Activated CD8-positive, alpha-beta memory T cell treated with anti-CD3 and anti-CD28 coated beads for 4 hours (primary cell): ENCODE data around the gene MIDN.

Source experiments
- DNase-seq, 2 donors: peaks; one replicate each; pipeline ENCODE4 v3.0.0-alpha.2; 2020; ENCODE audit warnings: low read depth in 2 of 2

The MIDN gene

DNA sequence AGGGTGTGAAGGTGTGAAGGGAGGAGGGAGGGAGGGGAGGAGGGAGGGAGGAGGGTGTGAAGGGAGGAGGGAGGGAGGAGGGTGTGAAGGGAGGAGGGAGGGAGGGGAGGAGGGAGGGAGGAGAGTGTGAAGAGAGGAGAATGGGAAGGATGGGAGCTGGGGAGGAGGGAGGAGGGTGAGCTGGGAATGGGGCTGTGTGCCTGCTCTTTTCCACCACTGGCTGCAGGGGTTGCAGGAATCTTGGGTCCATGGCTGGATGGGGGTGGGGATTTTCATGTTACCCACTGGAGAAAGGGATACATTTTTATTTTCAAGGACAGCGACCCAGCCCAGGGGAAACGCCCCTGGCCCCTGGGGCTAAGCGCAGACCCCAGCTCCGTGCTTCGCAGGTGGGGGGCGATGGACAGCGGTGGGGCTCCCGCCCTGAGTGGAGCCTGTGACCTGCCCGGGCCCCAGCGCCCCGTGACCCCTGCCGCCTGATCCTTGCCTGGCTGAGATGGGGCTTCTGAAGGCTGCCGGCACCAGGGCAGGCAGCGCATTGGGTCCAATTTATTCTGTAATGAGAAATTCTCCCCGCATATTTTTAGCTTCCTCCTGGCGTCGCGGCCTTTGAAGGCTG lies 34.3 kb downstream of the MIDN start:
- no peak for DNase-seq

DNA sequence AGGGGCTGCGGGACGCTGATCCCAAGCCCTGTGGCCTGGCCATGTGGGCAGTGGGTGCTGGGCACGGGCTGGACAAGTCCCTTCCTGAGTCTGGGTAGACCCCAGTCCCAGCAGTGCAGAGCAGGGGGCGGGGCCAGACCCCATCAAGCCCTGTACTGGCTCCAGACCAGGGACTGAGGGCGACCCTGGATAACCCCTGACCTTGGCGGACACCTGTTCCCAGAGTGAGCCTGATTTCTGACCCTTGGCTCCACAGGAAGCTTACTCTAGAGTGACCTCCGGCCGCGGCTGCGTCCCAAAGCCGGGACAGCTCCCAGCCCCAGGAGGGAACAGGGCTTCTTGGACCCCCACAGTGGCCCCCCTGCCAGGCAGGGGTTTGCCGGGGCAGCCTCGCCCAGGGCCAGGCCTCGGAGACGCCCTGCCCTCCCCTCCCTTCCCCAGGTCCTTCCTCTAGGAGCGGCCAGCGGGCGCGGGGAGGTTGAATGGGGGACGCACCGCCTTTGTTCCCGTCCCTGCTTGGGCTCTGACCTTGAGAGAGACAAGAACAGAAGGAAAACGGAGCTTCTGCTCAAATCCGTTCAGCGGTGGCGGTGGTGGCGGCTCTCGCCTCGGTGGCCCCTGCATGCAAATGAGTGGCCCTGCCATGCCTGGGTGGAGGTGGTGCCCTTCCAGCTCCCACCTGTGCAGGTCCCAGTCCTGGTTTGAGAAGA lies 35.0 kb downstream of the MIDN start:
- DNase-seq, result no peak

DNA sequence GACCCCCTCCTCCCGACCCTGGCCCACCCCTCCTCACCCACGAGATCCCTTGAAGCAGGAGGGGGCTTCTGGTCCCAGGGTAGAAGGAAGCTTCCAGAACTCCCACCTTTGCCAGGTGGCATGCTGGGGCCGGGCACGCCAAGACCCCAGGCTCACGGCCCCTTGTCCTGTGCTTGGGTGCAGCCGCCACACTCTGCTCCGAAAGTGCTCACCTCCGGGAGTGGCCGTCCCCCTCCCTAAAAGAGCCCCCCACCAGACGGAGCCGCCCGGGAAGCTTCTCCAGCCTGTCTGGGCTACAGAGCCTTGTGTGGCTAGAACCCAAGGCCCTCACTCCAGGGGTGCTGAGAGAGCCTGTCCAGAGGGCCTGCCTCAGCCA lies 35.5 kb downstream of the MIDN start:
- no peak for DNase-seq

DNA sequence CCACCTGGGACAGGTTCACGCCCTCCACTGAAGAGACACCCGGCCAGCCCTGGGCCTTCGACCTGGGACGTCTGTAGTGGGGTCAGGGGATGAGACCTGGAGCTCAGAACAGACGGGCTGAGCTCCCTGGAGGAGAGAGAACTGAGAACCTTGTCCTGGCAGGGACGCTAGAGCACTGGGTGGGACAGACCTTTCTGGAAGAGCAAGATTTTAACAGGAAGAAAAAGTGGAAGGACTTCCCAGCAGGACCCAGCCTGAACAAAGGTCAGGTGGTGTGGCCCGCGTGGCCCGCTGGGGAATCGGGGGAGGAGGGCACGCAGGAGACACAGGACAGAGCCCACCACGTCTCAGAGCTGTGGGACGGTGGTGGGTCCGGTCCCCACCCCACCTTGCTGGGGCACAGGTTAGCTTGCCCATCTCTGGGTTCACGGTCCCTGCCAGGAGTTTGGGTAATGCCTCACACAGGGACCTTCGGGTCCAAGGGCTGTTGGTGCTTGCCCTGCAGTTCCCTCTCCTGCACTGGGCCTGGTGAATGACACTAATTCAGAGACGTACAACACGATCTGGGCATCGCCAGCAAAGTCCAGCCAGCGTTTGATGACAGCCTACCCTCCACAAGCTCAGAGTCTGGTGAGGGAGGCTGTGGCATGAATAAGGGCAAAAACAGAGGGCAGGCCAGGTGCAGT lies 36.1 kb downstream of the MIDN start:
- no peak for DNase-seq

DNA sequence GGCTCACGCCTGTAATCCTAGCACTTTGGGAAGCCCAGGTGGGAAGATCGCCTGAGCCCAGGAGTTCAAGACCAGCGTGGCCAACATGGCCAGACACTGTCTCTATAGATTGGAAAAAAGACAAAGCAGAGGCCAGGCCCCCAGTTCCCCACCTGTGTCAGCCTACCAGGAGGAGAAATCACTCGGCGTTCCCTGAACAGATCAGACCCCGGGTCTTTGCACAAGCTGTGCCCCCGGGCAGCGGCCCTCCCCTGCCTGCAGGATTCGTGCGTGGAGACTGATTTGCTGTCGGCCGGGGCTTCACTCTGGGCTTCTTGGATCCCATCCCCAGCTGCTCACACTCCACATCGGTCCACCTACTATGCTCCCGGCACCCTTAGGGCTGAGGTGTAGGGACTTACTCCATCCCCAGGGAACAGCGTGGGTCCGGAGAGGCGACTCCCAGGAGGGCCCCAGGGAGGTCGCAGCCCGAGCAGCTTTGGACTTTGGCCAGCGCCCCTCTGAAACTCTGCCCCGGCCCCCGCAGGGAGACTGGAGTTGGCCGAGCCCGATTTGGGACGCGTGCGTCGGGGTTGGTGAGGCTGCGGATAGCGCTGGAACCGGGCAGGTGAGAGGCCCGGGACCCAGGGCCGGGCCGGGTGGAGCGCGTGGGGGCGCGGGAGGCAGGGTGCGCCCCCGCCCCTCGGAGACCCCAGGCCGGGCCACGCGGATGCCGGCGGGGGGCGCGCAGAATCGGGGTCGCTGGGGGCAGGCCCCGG lies 36.8 kb downstream of the MIDN start:
- no peak for DNase-seq

DNA sequence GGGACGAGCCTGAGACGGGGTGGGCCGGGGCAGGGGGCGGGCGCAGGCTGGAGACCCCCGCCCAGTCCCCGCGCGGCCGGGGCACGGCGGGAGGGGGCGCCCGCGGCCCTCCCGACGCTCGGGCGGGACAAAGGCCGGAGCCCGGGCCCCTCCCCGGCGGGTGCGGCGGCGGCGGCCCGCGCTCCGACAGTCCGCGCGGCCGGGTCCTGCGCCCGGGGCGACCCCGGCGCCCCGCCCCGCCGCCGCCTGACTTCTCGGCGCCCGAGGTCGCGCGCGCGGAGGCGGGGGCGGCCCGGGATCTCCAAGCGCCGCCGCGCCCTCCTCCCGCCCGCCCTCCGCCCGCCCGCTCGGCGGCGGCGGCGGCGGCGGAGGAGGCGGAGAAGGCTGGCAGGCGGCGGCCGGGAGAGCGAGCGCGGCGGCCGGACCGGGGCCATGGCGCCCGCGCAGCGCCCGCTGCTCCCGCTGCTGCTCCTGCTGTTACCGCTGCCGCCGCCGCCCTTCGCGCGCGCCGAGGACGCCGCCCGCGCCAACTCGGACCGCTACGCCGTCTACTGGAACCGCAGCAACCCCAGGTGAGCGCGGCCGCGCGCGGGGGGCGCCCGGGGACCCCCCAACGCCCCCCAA lies 37.5 kb downstream of the MIDN start, which contains the start of gene EFNA2:
EFNA2 (plus strand) TSS at position 137 of the 624 bp plus-strand sequence; CDS start at position 433, 296 bp downstream.
- no peak for DNase-seq

DNA sequence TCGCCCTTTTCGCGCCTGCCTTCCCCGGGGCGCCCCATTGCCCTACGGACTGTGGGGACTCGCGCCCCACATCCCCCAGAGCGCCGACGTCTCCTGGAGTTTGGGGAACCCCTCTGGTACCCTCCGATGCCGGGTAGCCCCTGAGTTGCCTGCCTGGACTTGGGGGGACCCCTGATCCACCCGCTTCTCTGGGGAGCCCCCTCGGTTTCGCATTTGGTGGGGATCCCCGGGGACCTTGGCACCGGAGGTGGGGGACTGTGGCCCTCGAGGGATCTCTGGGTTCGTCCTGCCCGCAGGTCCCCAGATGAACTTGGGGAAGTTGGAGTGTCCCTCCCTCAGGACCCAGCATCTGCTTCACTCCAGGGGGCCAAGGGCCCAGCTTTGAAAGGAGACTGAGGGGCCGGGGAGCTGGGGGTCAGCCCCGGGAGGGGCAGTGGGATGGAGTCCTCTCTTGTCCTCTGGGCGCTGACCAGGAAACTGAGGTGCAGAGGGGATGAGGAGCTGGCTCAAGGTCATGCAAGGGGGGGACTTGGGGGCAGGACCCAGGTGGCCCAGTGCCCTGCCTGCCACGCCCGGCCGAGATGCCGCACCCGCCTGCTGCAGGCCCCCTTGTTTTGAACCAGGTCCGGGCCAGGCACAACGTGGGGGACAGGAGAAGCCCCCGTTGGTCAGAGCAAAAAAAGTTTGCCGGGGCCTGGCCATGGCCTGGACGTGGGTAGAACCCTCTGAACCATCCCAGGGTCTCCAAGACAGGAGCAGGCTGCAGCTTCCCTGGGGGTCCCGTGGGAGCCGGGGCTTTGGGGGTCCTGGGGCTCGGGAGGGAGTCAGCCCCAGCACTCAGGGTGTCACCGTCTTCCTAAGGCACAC lies 38.3 kb downstream of the MIDN start:
- DNase-seq, result no peak

DNA sequence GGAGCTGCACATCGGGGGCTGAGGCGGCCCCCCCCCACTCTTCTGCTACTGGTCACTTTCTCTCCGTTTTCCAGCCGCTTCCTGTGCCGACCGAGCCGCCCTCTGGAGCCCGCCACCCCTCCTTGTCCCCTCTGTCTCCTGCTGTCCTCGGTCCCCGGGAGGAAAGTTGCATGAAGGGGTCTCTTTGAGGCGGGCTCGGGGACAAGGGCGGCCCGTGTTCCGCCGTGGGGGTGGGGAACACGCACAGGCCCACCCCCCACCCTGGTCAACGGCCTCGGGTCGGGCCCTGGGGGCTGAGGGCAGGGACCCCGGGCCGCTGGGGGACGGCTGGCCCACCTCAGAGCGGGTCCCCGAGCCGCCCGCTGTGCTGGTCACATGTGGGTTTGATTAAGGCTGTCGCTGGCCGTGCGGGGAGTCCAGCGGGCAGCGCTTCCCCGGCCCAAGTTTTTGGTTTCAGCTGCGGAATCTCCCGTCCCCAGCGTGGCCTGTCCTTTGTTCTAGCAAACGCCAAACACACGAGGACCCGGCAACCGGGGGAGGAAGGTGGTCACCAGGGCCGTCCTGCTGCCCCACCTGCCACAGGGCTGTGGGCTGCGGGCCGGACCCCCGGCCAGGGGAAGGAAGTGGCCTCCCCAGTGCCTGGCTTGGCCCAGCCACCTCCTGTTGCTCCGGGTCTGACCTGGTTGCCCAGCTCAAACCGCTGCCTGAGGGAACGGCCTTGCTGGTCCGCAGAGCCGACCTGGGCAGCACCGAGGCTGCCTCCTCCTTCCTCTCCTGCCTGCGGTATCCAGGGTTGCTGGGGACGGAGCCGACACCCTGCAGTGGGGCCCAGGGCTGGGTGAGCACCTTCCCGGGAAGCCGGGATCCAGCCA lies 39.2 kb downstream of the MIDN start:
- DNase-seq, result no peak

DNA sequence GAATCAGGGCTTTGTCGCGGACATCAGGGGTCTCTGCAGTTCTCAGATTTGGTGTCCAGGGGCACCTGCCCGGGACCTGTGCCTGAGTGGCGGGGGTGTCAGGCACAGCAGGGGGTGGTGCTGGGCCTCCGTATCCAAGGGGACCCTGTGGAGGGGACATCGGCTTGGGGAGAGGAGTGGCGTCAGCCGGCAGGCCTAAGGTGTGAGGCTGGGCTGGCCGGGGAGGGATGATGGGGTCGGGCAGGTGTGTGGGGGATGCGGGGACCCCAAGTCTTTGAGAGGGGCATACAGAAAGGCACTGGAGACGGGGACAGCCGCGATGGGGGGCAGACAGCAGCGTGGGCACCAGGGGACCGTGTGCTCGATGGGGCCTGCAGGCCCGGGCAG lies 39.8 kb downstream of the MIDN start:
- no peak for DNase-seq

DNA sequence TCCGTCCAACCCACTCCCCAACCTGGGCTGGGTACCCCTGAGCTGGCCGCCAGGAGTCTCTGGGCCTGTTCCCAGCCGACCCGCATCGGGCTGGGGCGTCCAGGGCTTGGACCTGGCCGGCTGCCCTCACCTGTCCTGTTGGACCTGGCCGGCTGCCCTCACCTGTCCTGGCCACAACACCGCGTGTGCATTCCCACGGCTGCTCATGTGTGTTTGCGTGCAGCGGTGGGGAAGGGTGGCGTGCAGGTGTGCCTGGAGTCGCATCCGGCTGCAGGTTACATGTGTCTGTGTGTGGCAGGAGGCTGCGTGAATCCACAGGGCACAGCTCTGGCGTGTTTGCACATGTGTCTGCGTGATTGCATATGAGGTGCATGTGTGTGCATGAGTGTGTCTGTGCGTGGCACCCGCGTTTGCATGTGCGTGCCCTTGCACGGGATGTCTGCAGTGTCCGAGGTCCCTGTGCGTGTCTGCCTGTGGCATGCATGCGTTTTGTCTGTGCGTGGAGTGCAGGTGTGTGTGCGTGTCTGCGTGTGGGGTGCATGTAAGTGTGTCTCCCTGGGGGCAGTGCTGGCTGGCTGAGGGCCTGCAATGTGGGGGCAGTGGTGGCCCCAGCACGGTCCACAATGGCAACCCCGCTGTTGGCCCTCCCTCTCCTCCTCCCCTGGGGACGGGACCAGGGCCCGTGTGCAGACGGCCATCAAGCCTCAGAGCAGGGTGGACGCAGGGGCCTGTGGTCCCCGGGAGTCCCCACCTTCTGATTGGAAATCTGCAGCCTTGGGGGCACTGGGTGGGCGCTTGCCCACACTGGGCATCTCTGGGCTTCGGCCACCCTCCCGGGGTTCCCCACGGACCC lies 40.7 kb downstream of the MIDN start:
- DNase-seq, result no peak

DNA sequence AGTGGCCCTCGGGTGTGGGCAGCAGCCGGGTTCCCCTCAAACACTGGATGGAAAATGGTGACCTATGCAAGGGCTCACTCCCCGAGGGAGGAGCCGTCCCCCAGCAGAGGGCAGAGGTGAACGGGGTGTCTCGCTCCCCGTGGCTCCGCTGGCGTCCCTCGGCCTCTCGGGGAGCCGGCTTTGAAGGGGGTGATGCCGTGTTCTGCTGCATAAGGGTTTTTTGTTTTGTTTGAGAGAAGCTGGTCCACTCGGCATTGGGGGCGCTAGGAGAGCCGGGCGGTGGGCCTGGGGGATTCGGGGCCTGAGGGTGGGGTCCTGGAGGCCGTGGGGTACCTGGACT lies 41.3 kb downstream of the MIDN start:
- DNase-seq, result no peak

DNA sequence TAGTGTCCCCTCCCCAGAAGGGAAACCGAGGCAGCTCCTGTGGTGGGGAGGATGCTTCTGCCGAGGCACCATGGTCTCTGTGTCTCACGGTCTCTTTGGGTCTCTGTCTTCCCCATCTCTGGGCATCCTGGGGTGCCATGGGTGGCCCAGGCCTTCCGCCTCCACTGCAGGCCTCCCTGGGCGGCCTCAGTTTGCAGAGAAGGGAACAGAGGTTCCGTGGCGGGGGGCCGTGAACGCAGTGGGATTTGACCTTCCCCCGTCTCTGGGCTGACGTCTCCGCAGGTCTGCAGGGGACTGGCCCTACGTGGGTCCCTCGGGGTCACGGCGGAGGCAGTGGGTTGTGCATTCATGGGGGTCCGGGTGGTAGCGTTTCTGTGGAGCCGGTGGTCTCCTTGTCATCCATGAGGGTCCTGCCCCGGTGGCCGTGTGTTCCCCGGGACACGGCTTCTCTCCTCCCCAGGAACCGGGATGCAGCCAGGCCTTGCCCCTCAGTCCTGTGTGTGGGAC lies 41.9 kb downstream of the MIDN start:
- DNase-seq, result no peak

DNA sequence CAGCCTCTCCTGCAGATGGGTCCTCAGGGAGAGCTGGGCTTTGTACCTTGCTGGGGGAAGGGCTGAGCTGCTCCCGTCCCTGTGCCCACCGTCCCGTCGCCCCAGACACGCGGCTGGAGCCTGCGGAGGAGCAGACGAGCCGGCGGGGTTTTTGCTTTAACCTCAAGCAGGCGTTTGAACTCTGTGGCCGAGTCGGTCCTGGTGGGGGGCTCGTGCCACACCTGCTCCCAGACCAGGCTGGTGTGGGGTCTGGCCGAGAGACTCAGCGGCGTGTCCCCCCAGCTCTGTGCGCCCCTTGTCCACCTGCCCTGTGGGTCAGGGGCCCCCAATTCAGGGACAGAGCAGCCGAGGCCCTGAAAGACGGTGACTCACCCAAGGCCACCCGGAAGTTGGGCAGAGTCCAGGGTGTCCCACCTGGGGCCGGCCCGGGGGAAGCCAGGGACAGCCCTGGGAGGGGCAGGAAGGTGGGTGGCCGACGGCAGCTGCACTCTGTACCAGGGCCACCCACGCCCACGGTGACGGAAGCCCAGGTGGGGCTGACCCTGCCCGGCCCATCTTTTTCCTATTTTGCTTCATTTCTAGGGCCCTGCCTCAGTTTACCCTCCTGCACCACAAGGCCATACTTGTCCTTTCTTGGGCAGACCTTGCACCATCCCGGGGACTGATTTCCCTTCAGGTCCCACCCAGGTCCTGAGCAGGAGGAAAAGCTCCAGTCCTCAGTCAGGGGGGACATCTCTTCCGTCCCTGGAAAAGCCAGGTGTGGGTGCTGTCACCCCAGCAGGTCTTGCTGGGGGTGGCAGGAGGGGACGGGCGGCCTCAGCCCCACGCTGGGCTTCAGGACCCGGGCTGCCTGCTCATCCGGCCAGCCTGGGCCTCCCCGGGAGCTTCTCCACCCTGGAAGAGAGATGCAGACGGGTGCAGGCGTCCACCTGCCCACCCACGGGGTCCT lies 42.6 kb downstream of the MIDN start:
- DNase-seq, result no peak

DNA sequence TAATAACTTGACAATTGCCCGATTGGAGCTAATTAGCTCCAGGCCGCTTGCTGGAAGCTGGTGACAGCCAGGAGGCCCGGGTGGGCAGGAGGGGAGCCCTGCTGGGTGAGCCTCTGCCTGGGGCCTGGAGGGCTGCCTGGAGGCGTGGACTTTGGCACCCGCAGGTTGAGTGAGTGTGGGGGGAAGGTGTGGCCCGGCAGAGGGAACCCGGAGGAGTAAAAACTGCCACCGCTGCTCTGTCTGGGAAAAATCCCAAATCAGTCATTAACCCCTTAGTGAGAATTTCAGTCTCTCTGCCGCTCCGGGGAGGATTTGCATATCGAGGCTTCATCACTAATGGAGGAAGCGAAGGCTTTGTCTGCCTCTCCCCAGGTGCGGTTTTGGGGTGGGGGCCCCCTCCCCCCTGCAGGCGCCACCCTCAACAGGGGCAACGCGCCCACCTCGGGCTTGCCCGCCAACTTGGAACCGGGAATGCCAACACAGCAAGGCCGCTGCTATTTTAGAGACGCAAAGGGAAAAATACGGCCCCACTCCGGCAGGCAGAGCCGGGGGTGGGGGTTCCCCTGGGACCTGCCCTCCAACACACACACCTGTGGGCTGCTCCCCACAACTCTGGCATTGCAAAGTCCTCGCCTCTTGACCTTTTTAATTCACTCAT lies 43.5 kb downstream of the MIDN start:
- DNase-seq, result no peak

DNA sequence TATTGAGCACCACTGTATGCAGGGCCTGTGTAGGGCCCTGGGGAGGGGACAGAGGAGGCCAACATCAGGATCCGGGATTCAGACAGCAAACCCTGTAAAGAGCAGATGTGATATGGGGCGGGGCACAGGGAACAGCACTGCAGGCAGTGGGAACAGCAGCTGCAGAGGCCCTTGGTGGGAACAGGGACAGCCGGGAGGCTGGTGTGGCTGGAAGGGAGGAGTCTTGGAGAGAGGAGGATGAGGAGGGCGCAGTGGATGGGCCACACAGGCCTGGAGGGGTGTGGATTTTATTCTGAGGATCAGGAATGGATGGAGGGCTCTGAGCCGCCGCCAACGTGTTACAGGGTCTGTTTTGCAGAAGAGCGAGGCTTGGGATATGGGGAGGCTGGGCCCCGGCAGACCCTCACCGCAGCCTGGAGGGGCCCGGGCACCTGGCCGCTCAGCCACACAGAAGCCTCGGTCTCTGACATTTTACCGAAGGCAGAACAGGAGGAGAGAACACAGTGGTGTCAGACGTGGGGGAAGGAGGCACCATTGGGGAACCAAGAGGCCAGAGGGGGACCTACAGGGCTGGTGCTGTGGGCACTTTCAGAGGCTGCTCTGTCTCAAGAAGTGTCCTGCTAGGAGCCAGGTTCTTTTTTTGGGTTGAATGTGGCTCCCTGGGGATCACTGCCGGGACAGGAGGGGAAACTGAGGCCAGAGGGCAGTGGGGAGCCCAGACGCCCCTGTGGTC lies 44.2 kb downstream of the MIDN start:
- no peak for DNase-seq

DNA sequence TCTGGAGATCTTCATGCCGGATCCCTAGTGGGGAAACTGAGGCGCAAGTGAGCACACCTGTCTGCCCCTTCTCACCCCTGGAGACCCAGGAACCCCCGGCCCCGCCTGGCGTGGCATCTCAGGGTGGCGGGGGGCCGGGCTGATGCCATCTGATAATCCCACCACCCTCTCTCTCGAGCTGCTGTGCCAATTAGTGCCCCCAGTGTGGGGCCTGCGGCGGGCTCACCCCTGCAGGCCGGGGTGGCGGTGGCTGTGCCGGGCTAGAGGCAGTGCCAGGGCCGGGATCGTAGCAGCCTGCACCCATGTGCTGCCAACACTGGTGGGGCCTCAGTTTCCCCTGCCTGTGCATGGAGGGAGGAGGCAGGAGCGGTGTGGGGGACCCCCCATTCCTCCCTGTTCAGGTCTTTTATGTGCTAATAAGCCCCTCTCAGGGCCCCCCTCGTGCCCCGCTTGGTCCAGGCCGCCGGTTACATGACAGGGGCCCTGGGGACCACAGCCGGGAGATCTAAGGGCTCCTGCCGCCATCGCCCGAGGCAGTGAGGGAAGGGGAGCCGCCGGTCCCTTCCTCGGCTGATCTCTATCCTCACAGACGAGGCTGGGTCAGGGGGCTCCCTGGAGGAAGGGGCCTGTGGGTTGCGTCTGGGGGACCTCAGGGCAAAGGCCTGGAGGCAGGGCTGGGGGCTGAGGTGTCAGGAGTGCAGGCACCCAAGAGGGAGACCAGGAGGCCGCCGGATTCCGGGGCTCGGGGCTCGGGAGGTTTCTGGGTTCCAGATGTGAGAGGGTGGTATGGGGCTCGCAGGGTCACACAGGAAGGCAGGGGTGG lies 45.6 kb downstream of the MIDN start:
- DNase-seq, result no peak
